ENCODE measurements around the gene TRAK2.

- peak; percentile 46; the same call in 1 of the 2 replicates for TF ChIP-seq MAX (CRISPR knock-in tag; IDR thresholded peaks at IDR 0.05)
- TF ChIP-seq SMAD4 (CRISPR knock-in tag; conservative IDR thresholded peaks at IDR 0.05) = peak; percentile 33; the same call in 1 of the 2 replicates
- no peak for TF ChIP-seq ZNF324 (CRISPR knock-in tag; IDR thresholded peaks at IDR 0.05)
- no peak for TF ChIP-seq CHD2 (IDR thresholded peaks at IDR 0.05; ENCODE audit: low read depth, low read length)
- TF ChIP-seq MAFF (IDR thresholded peaks at IDR 0.05; ENCODE audit: low read length) = no peak
- peak; percentile 59 for TF ChIP-seq TAF1 (IDR thresholded peaks at IDR 0.05; ENCODE audit: control insufficient read depth, extremely low read depth, insufficient read depth, low read length, severe bottlenecking)
- TF ChIP-seq MAFK (IDR thresholded peaks at IDR 0.05; ENCODE audit: low read length) = no peak
- 0 out of 2 replicates have a peak, but pooled peaks have one; percentile 64 for TF ChIP-seq PHB (CRISPR knock-in tag; IDR thresholded peaks at IDR 0.05)
- TF ChIP-seq CTCF (IDR thresholded peaks at IDR 0.05 in 2 of 3, conservative IDR thresholded peaks at IDR 0.05 in 1 of 3; ENCODE audit: insufficient read depth in 2 of 3, low read depth in 1 of 3, low read length in 3 of 3) = 0 out of 6 replicates have a peak, but pooled peaks of 1 of the 3 experiments have one; percentile 23
- TF ChIP-seq ELK3 (CRISPR knock-in tag; IDR thresholded peaks at IDR 0.05) = no peak
- no peak for TF ChIP-seq CBX8 (IDR thresholded peaks at IDR 0.05; ENCODE audit: borderline replicate concordance, extremely low read depth, low read depth, low read length, poor library complexity, severe bottlenecking)
- TF ChIP-seq ZNF224 (CRISPR knock-in tag; IDR thresholded peaks at IDR 0.05) = no peak
- TF ChIP-seq EZH2 (IDR thresholded peaks at IDR 0.05; ENCODE audit: borderline replicate concordance, low read depth, low read length) = no peak
- TF ChIP-seq POLR2AphosphoS5 (IDR thresholded peaks at IDR 0.05; ENCODE audit: control insufficient read depth, insufficient read depth, low read depth, low read length) = peak; percentile 57; the same call in 1 of the 2 replicates
Measured at GRCh38 chr2:201451292-201452057, at the start of gene TRAK2, which contains the start of gene STRADB.

All from K562 (cell line).